ENCODE measurements around the gene RAB40C.

DNA sequence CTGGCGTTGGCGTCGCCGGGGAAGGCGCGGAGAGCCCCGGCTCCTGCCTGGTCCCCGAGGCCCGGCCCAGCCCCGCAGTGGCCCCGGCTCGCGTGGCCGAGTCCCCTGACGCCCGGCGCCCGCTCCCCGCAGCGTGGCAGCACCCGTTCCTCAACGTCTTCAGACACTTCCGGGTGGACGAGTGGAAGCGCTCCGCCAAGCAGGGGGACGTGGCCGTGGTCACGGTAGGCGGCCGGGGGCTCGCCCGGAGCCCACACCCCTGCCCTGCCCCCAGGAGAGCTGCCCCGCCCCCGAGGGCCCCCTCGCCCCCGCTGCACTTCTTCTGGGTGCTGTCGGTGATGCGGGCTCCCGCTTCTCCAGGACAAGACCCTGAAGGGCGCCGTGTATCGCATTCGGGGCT is 59.8 kb downstream of the RAB40C start:
- TF ChIP-seq ZNF565 (CRISPR knock-in tag; conservative IDR thresholded peaks at IDR 0.05; ENCODE audit: low read depth) (no peak), ISL1 (CRISPR knock-in tag; IDR thresholded peaks at IDR 0.05) (no peak), TCF4 (CRISPR knock-in tag; IDR thresholded peaks at IDR 0.05; ENCODE audit: borderline replicate concordance) (no peak)
